Stimulated activated CD8-positive, alpha-beta memory T cell treated with anti-CD3 and anti-CD28 coated beads, Interleukin-15, amount 100 ng/mL, for 48 hours (primary cell): ENCODE data around the gene MANEA.
A peak's percentile ranks its signal among the peaks of the same experiment; 100 is the strongest.
"Not testable (repeated sequence)": the region's sequence is repeated elsewhere in the genome, so short reads cannot be mapped to it uniquely, and the experiment has no call there.

Source experiments
- DNase-seq, 2 donors: peaks; one replicate each; pipeline ENCODE4 v3.0.0-alpha.2; 2020; ENCODE audit warnings: low read depth in 2 of 2

MANEA gene, protein sequence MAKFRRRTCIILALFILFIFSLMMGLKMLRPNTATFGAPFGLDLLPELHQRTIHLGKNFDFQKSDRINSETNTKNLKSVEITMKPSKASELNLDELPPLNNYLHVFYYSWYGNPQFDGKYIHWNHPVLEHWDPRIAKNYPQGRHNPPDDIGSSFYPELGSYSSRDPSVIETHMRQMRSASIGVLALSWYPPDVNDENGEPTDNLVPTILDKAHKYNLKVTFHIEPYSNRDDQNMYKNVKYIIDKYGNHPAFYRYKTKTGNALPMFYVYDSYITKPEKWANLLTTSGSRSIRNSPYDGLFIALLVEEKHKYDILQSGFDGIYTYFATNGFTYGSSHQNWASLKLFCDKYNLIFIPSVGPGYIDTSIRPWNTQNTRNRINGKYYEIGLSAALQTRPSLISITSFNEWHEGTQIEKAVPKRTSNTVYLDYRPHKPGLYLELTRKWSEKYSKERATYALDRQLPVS

DNA sequence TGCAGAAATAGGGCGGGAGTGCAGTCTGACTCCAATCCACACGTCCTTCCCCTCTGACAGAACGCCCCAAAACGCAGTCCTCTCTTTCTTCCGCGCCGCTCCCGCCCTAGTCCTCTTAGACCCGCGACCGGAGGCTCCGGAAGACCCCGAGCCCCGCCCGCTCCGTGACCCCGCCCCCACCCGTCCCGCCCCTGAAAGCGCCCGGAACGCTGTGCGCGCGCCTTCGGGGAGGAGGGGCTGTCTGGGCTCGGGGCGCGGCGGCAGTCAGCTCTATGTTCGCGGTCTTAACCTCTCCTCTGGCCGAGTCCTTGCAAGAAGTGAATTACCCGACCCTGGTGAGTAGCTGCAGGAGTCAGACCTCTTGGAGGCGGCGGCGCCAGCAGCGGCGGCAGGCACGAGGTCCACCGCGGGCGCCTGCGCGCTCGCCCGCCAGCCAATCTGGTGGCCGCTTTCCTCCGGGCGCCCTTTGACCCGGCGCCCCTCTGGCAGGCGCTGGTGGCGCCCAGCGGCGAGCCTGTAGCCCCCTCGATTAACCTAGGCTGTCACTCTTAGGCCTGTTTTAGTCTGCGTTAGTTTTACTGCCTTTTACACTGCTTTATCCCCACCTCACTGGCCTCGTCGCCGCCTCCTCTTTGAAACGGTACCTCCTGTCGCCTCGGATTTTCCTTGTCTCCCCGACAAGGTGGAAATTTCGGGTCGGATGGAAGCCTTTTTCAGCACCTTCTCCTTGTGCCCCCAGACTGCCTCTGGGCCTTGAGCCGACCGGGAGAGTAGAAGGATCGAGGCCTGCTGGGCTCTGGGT is at the start of gene MANEA:
MANEA (plus strand) TSS at position 232 of the 802 bp plus-strand sequence. CDS start 8,905 bp downstream, outside the sequence.
- peak; percentile 71 to 76 for DNase-seq

DNA sequence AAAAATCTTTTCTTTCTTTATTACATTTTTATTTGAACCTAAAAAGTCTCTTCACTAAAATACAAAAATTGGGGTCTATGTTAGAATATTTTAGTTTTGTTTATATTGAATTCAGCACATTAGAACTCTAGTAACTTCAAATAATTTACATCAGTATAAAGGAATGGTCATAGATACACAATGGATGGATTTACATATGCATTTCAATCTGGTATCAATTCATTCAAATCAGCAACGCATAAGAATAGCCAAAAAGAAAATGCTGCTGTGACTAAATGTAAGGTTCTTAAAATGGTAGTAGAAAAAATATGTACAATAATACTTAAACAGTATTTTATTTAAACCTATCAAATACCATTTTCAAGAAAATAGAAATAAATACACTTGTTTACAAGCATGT is 47.6 kb upstream of the MANEA start:
- DNase-seq: no peak

DNA sequence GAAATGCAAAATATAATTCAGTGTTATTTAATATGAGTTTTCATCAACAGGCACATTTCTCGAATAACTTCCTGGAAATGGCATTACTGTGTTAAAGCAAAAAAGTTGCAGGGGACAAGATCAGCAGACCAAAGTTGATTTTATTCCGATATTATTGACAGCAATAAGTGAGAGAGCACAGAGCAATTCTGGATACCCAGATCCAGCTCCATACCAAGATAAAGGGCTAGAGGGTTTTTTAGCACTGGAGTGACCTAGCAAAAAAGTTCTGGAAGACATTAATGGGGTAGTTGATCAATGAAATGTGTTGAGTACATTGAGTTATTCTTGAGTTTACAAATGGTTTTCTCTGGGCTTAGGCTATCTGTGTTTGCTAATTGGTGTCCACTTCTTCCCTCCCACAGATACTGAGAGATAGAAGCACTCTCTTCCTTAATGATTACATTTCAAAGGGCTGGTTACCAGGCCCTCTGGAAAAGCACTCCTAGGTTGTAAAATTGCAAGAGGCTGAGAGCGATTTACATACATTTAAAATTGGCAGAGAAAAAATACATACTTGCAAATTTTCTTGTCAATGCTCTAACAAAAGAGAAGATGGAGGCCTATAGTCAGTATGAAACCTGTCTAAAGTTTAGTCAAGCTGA is 47.0 kb upstream of the MANEA start:
- DNase-seq: no peak

DNA sequence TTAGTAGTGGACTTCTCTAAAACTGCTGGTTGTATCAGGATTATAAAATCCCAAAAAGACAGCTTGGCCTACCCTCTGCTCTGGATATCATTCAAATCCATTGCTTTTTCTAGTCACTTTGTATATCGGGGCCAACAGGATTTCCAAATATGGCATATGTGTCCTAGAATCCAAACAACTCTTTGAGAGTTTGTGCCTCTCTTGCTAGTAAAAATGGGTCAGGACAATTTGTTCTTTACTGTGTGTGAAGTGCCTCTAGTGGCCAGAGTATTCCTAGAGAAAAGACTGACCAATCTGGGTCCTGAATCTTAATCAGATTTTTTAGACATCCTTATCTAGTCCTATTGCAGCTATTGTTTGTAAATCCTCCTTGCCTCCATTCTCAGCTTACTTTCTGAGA is 33.5 kb upstream of the MANEA start:
- DNase-seq: no peak

DNA sequence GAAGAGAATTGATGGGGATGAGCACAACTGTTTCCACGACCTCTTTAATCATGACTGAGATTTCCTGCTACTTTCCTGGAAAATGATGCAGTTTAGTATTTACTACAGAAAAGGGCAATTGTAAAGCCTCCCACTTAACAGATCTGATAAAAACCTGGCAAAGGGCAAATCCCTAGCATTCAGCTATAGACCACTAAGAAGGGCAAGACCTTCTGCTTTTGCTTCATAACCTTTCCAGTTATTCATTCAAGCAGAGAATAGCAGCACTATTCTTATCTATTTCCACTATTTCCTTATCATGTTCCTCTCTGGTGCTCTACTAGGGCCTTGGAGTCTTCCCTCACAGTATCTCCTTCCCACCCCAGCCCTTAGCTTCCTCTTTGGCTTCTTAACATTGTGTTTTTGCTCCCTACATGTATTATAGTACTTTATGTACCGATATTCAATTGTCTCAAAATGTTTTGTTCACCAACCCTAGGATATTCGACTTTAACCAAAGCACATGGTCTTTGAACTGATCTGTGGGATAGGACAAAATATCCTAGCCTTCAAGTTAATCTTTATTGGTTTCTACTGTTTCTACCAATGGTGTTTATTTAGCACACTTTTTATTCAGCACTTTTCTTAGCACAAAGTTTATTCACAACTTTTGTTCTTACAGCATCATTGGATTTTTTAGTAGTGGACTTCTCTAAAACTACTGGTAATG is 32.7 kb upstream of the MANEA start:
- no peak for DNase-seq

DNA sequence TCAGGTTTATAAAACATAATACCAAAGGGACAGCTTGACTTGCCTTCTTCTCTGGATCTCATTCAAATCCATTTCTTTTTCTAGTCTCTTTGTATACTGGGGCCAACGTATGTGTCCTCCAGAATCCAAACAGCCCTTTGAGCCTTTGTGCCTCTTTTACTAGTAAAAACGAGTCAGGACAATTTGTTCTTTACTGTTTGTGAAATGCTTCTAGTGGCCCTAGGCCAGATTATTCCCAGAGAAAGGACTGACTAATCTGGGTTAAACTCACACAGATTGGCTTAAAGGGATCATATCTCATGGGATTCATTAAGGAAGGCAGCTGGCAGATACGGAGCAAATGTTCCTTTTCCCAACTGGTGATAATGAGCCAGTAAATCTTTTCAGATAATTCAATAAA is 32.1 kb upstream of the MANEA start:
- no peak for DNase-seq

DNA sequence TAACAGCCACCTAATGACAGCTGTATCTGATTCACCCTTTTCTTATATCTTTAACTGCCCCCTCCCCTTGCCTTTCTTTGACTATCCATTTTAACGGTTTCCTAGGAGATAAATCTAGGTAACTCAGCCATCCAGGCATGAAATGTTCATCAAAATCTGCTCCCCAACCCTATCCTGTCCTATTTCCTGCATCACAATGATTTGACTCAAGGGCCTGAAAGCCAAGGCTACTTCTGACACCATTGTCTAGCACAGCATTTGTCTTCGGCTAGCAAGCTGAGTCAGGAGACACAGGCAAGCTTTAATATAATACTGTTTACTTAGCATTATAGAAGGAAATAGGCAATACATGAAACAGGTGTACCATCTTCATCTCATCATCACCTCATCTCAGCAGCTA is 31.6 kb upstream of the MANEA start:
- no peak for DNase-seq

DNA sequence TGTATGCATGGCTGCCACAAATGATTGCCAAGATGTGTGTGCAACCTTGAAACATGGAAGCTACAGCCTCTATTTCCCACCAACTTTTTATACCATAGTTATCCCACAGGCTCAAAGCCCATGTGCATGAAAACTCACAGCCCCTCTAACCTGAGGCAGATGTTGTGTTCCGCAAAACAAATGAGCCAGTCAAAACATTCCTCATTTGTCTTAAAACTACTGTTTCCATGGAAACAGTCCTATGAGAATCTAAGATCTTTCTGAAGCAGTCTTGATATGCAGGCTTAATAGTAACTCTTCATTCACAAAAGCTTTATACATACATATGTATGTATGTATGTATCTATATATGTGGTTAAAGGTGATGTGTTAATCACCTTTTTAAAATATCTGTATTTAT is 31.2 kb upstream of the MANEA start:
- no peak for DNase-seq

DNA sequence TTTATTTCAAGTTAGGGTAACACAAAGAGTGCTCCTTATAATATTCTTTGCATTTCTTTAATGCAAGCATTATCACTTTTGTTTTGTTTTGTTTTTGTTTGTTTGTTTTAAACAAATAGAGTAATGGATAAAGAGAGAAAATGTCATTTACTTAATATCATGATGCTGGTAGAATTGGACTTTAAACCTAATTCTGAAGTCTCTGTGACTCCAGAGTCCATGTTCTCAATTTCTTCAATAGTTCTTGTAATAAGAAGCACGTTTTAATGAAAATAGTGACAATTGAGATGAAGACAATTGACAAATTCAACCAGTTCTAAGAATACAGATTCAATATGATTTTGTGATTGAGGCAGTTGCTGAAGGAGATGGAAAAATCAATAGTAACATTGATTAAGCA is 30.3 kb upstream of the MANEA start:
- no peak for DNase-seq

DNA sequence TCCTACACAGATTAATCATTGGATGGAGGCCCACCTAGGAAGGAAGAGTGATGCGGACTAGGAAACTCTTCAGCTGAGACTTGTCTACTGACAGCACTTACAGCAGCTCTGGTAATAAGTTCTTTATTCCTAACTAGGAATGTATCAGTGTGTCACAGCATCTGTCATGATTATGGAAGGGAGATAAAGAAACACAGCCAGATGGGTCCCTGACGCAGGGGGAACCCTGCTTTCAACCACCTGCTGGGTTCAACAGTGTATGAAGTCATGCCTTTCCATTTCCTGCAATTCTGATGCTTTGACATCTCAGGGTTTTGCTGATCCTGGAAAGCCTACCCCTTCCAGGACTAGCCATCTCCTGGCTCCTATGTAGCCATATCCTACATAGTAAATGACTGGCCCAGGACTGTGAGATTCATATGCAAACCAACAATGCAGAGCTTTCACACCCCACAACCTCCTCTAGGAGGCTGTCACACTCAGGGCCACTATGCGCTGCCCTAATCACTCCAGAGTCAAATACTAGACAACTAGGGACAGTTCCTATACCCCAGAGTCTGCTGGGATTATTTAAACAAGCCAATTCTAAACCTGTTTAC is 29.0 kb upstream of the MANEA start:
- DNase-seq: no peak

DNA sequence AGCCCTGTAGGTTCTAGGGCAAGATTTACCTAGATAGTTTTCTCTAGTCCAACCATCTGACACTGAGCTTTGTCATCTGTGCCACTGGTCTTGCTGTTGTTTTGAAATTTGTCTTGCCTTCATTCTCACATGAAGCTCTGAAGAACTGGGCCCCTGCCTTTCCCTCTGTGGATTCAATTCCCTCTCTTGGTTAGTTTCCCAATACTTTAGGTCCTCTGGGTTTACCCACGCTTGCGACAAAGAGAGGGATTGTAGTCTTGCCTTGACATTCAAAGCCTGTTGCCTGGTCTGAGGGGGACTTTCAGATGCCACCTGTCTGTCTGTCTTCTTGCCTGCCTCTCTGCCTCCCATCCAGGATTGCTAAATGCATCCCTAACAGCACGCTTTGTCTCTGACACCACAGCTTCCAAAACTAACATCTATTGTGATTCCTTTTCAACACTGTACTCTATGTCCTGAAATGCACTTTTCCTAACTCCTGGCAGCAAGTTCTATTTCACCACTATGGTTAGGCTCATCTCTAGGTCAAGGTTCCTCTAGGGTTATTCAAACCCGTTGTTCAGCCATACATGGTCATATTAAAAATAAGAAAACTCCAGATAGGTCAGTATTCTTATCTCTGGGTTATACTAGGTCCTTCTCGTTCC is 25.5 kb upstream of the MANEA start:
- no peak for DNase-seq

DNA sequence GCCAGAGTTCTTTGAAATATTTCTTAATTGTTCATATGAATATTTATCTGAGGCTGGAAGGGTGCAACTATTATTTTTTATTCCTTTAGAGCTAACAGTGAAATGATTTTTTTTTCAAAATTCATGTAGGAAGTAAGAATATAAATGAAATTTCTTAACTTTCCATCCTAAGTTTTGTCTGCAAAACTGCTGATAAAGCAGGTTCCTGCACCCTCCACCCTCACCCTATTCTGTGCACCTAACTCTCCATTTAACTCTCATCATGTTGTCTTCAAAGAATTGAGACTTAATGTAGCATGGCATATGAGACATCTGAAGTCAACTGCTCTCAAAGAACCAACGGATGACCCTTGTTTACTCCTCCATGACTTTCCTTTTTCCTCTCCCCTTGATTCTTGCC is 23.5 kb upstream of the MANEA start:
- no peak for DNase-seq

DNA sequence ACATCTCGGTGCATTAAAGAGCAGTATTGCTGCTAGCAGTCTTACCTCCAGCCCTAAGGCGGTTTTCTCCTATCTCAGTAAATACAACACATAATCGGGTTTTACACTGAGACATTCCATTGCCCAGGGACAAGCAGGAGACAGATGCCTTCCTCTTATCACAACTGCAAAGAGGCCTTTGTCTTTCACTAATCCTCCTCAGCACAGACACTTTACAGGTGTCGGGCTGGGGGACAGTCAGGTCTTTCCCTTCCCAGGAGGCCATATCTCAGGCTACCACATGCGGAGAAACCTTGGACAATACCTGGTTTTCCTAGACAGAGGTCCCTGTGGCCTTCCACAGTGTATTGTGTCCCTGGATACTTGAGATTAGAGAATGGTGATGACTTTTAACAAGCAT is 16.4 kb upstream of the MANEA start:
- not testable (repeated sequence) for DNase-seq

DNA sequence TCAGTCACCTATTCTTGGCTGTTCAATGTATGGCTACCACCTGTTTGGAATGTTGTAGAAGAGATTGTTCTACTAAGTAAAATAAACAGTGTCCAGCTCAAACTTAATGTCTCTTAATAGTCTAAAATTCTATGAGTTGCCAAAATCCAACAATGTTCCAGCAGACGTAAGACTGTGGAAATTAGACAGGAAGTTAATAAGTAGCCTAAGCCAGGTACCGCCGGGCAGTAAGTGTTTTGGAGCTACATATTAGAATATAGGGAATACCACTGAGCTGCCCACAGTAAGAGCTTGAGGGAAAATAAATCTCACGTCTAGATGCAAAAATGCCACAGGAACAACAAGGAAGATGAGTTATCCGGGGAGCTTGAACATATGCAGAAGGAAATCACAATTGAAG is 7.8 kb upstream of the MANEA start:
- DNase-seq: no peak

DNA sequence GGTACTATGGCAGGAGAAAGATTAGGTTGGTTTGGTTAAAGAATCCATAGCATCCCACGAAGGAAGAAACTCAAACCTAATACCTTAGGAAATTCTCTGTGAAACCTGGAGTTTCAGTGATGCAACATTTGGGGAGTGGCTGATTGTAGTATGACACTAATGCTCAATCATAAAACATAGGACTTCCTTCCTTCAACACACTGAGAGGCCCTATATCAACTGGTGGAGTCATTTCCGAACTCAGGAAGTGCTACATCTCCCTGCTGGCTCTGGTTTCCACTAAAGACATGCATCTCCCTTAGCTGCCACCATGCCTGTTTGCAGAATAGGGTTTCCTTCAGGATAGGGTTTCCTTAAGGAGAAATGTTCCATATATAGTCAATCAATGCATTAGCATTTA is 5.2 kb upstream of the MANEA start:
- no peak for DNase-seq

DNA sequence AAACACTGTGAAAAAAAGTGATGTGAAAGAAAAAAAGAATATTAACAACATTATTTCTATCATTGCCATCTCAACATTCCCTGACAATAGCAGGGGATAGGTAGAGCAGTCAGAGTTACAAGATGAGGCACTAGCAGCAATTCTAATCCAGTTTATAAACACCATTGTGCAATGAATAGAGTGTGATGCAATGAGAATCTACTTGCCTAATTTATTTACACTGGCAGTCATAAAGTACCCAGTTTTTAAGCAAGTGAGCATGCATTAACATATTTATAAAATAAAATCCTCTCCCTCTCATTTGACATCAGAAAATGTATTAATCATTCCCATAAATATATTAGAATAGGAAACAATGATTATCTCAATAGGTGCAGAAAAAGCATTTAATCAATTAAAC is 2.5 kb upstream of the MANEA start:
- DNase-seq: no peak

DNA sequence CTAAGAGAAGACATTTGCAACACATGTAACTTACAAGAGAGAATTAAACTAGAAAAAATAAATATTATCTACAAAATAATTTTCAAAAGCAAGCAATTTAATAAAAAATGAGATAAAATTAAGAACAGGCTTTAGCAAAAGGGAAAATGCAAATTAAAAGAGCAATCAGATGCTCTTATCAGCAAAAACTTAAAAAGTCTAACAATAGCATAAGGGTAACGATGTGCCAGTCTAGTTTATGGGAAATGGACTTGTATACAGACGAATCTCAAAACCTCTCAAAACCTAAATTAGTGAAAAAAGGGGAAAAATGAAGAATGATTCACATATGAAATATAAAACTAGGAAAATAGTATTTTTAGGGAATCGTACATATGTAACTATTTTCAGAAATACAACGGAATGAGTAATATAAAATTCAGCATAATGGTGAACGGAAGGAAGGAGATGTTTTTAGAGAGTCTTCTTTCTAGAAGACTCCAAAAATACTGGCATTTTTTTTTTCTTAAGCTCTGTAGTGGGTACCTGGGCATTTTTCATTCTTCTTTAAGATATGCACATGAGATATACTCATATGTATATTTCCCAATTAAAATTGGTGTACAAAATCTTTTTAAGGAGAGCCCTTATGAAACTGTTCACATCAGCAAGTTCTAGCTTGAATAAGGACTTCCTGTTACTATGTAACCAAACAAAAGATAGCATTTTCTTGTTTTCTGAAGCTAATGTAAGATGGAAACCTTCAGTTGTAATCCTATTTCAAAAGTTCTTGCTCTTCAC is 927 bp upstream of the MANEA start:
- no peak for DNase-seq

DNA sequence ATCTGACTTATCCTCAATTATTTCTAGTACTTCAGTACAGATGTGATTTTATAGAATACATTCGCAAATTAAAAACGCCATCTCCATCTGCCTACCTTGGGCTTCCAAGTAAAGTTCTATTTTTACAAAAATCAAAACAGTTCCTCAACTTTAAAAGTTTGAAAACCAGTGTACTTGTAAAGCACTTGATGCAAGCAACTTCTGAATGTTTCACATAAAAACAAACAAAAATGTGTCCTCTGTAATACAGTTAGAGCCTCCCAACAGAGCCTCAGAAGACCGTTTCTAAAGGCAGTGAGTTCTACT is 384 bp upstream of the MANEA start:
- DNase-seq: no peak

DNA sequence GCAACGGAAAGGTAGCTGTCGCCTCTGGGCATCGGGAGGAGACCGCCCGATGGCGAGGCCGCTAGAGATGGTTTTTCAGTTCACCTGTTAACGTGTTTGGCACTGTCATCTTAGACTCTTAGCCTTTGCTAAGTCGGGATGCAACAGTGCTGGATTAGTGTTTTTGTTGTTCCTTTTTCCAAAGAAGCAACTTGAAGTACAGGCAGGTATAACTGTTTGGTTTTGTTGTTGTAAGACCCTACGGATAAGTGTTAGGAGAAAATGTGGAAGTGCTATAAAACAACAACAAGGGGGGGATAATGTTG is 723 bp downstream of the MANEA start:
- DNase-seq: no peak

DNA sequence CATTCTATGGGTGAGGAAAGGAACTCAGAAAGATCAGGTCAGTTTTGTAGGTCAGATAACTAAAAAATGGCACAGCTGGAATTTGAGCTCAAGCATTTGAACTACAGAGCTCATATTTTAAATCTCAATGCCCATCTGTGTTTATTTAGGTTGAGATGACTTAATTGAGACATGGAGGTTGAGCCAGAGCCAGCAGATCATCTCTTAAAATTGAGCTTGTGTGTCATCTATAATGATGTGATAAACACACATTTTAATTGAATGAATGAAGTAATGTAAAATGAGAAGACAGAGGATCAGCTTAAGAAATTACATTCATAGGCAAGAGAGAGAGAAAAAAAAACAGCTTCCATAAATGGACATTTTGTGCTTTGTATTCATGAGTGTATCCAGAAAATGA is 3.7 kb downstream of the MANEA start:
- DNase-seq: no peak

DNA sequence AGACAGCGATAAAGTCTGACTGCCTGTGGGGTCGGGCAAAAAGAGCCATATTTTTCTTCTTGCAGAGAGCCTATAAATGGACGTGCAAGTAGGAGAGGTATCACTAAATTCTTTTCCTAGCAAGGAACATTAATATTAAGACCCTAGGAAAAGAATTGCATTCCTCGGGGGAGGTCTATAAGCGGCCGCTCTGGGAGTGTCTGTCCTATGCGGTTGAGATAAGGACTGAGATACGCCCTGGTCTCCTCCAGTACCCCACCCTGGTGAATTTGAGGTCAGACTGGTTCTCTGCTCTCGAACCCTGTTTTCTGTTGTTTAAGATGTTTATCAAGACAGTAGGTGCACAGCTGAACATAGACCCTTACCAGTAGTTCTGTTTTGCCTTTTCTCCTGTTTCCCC is 6.9 kb downstream of the MANEA start:
- DNase-seq: not testable (repeated sequence)
